Measurements from ENCODE around the gene PKP1.

PKP1 gene

DNA sequence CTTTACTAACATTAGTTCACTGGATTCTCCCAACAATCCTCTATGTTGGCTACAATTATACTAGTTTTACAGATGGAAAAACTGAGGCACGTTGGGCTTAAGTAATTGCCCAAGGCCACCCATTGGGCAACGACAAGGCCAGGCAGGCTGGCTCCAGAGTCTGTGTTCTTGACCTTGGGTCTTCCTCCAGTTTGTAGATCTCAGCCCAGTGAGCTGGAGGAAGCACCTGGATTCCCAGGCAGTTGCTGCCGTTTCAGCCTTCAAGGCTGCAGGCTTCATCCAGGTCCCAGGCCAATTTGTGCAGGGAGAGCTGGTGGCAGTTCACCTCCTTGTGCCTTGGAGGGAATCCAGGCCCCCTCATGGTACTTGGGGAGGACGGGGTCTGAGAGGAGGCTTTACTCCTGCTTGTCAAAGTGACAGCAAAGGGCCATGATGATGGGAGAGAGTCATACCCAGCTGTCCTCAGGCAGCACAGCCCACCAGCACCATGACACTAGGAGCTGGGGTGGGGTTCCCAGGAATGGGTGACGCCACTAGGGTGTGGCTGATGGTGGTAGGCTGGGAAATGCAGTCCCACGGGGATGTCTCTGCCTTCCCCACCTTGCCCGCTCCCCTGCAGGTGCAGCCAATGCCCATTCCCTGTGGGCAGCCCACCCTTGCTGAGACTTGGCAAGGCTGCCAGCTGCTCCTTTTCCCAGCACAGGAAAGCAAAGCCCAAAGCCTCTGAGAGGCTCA lies 27.1 kb downstream of the PKP1 start:
- no peak for DNase-seq

DNA sequence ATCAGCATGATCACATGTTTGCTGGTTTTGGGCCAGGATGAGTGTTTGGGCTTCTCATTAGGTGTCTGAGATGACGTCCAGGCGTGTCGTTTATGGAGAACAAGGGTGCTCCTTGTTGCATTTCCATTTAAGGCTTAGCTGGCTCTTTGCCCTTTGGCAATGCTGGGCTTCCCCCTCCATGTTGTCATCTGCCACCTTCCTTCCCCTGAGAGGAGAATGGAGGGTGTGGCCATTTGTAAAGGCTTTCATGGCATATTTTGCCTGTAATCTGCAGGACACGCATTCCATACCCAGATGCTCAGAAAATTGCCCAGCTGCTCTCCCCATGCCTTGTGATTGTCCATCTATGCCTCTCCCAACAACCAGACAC lies 27.7 kb downstream of the PKP1 start:
- no peak for DNase-seq

DNA sequence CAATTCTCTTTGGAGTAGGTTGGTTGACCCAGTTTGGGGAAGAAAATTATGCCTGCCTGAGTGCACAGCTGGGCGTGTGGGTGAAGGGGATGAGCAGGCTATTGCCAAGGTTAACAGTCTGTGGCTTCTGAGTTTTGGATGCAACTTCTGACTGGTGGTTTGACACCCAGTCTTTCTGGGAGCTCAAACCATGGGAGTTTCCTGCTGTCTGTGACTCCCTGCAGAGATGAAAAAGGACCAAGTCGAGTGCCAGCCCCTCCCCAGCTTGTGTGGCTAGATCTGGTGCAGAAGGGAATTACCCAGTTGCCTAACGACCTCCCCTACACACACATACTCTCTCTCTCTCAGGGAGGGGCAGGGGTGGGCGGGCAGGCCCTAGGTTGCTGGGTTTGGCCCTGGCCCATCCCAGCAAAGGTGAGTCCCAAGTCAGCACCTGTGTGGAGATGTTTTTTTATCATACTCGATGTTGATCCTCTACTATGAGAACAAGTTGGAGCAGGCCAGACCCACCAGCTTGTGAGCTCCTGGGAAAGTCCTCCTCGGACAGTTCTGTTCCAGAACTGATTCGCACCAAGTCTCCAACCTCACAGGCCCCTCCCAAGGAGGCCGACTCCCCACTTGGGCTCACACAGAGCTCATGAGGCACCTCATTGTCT lies 28.2 kb downstream of the PKP1 start:
- no peak for DNase-seq

DNA sequence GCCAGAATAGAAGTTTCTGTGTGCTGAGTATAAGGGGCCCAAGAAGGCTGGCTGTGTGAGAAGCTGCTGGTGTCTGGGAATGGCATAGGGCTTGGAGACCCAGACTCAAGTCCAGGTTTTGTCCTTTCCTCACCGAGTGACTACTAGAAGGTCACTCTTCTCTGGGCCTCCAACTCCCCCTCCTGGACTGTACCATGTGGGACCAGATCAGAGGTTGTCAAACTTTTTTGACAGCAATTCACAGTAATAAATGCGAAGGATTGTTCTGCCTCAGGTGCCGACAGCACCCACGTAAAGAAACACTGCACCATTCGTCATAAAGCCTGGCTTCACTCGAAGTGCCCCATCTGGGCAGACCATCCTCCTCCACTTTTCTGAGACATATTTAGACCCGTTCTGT lies 29.0 kb downstream of the PKP1 start:
- DNase-seq, result no peak

DNA sequence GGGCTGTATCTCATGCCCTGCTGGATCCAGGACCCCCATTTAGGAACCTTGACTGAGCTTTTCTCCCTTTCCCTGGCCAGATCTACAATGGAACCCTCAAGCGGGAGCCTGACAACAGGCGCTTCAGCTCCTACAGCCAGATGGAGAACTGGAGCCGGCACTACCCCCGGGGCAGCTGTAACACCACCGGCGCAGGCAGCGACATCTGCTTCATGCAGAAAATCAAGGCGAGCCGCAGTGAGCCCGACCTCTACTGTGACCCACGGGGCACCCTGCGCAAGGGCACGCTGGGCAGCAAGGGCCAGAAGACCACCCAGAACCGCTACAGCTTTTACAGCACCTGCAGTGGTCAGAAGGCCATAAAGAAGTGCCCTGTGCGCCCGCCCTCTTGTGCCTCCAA lies 29.8 kb downstream of the PKP1 start:
- DNase-seq, result no peak

DNA sequence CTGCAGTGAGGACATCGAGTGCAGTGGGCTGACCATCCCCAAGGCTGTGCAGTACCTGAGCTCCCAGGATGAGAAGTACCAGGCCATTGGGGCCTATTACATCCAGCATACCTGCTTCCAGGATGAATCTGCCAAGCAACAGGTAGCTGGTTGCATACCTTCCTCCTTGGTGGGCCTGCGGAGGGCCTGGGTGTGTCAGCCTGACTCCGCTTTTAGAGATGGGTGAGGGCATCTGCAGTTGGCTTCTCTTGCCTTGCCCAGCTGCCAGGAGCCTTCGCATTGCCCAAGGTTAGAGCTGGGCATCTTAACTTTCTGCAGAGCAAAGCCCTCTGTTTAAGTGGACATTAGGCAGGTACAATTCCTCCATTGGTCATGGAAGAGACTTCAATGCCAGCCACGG lies 33.2 kb downstream of the PKP1 start:
- no peak for DNase-seq

DNA sequence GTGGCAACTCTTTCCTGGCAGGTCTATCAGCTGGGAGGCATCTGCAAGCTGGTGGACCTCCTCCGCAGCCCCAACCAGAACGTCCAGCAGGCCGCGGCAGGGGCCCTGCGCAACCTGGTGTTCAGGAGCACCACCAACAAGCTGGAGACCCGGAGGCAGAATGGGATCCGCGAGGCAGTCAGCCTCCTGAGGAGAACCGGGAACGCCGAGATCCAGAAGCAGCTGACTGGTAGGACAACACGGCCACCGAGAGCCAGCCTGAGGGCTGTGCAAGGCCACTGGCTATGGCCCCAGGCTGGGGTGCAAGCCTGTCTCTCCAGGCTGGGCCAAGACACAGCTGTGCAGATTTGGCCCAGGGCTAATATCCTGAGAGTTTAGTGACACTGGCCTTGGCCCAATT lies 34.2 kb downstream of the PKP1 start:
- DNase-seq, result no peak

DNA sequence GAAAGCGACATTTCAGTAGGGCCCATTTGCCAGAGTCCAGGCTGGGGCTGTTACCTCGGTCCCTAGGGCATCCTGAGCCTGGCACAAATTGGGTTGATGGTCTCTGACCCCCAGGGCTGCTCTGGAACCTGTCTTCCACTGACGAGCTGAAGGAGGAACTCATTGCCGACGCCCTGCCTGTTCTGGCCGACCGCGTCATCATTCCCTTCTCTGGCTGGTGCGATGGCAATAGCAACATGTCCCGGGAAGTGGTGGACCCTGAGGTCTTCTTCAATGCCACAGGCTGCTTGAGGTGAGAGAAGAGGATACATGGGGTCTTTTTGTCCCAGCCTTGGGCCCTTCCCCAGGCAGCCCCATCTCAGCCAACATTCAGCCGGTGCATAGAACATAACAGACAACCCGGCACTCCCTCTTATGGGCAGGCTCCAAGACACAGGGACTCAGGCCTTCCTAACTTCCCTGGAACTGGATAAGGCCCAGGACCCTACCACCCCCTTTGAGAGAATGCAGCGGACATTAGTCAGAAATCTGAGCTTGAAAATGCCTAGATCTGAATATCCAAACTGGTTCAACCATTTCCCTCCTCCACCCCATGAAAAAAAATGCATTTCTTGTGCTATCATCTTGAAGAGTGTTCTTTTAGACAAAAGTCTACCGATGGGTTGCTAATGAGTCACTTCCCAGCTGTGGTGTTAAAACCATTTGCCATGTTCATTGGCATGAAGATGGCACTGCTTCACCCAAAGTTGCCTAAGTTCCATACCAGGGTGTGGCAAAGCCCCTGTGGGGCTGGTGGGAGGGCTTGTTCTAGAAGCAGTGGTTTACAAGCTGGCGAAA lies 35.4 kb downstream of the PKP1 start:
- DNase-seq, result no peak

DNA sequence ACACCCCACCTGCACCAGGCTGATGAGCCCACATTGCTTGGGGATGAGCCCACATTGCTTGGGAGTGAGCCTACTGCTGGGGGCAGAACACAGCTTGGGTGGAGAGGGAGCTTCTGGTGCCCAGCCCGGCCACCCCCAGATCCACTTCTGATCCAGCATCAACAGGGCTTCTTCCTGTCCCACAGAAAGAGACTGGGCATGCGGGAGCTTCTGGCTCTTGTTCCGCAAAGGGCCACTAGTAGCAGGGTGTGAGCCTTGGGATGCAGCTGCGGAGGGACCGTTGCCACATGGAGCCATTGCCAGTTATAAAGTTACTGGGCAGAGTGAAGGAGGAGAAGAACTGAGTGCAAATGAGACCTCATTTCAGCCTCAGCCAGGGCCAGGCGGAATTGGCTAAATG lies 36.3 kb downstream of the PKP1 start:
- DNase-seq, result no peak

DNA sequence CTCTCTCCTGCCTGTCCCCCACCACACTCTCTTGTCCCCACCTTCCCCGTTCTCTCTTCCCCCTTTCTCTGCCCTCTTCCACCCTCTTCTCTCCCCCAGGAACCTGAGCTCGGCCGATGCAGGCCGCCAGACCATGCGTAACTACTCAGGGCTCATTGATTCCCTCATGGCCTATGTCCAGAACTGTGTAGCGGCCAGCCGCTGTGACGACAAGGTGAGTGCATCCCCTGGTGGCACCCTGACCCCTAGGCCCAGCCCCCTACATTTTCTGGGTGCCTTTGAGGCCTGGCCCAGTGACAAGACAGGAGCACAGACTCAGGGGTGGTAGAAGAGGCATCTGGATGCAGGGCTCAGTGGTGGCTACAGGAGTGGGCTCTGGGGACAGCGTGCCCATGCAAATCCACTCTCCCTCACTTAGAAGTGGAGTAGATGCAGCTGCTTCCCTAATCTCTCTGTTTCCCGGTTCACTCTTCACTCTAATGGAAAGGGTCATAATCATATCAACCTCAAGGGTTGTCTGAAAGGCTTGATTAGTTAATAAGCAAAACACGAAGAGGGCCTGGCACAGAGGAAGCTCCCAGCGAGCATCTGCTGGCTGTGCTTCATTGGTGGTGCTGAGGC lies 37.0 kb downstream of the PKP1 start:
- no peak for DNase-seq

DNA sequence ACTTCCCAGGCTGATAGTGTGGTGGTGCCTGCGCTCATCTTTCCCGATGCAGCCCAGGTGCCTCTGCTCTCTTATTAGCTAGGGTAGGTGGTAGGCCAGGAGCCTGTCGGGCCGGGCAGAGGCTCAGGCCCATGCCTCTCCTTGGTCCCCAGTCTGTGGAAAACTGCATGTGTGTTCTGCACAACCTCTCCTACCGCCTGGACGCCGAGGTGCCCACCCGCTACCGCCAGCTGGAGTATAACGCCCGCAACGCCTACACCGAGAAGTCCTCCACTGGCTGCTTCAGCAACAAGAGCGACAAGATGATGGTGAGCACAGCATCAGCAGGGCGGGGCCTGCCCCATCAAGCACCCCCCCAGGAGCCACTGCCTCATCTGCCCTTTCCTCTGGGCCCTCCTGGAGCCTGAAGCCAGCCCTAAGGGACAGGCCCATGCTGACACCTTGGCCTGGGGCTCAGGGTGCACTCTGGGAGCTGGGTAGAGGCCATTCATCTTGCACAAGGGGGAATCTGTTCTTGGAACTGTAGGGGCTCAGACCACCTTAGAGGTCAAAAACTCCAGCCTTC lies 38.6 kb downstream of the PKP1 start:
- no peak for DNase-seq

DNA sequence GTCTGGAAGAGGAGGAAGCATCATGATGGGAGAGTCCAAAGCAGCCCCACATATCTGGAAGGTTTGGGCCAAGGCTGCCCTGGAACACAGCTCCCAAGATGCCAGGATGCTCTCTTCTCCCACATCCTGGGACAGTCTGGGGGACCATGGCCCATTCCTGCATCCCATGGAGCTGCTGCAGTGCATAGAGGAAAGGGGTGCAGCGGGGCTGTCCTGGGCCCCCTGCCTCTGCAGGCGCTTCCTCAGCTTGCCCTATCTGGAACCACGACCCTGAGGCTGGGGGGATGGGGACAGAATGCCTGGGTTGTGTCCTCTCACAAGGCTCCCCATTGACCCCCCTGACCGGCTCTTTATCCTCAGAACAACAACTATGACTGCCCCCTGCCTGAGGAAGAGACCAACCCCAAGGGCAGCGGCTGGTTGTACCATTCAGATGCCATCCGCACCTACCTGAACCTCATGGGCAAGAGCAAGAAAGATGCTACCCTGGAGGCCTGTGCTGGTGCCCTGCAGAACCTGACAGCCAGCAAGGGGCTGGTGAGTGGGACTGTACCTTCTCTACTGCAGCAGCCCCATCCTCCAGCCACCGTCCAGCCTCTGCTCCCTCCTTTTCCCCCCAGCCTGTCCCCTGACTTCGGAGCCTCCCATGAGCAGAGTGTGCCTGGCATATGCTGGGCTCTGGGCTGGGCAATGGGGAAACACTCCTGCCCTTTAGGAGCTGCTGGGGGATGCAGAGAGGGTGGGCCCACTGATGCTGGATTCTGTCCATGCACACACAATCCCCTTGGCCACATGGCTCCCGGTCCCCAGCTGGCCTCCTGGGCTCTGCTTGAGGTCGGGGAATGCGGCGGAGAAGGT lies 39.6 kb downstream of the PKP1 start:
- no peak for DNase-seq

DNA sequence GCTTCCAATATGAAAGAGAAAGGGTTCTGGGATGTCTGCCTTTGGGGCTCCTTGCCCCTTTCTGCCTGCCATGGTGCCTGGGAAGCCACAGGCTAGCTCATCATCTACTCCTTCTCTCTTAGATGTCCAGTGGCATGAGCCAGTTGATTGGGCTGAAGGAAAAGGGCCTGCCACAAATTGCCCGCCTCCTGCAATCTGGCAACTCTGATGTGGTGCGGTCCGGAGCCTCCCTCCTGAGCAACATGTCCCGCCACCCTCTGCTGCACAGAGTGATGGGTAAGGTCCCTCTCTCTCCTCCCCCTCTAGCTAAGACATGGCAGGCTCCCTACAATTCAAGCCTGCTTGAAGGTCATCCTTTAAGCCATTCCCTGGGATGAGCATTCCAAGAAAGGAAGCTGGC lies 41.0 kb downstream of the PKP1 start:
- no peak for DNase-seq

DNA sequence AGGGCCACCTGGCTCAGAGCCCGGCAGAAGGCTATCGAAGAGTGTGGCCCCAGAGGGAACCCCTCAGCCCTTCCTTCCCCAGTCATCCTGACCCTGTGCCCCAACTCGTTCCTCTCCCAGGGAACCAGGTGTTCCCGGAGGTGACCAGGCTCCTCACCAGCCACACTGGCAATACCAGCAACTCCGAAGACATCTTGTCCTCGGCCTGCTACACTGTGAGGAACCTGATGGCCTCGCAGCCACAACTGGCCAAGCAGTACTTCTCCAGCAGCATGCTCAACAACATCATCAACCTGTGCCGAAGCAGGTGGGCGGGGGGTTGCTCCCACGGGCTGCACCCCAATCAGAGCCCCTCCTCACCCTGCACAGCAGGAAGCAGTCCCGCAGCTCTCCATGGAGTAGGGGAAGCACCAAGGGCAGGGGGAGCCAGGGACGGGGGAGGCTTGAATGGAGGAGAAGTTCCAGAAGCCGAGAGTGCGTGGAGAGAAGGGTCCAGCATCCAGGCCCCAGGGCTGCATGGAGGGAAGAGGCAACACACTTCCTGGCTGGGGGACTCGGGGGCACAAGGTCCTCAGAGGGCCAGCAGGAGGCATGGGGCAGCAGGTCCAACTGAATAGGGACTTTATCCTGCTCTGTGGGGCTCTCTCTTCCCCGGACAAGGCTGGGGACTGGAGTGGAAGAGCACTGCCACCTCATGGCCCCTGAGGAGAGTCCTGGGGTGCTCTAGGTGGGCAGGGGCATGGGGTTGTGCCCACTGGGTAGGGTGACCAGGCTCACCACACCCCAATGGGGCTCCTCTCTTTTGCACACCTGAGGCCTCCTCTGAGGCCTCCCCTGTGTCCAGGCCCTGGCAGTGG lies 41.7 kb downstream of the PKP1 start:
- no peak for DNase-seq

DNA sequence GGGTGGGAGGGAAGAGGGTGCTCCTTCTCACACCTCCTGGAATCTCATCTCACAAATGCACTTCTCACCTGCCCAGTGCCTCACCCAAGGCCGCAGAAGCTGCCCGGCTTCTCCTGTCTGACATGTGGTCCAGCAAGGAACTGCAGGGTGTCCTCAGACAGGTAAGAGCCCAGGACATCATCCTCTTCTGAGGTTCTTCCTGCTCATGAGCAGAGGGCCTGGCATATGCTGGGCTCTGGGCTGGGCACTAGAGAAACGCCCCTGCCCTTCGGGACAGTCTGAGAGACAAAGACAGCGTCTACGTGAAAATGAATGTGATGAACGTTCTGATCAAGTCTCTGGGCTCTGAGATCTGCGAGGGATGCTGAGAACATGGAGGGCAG lies 42.4 kb downstream of the PKP1 start:
- no peak for DNase-seq

DNA sequence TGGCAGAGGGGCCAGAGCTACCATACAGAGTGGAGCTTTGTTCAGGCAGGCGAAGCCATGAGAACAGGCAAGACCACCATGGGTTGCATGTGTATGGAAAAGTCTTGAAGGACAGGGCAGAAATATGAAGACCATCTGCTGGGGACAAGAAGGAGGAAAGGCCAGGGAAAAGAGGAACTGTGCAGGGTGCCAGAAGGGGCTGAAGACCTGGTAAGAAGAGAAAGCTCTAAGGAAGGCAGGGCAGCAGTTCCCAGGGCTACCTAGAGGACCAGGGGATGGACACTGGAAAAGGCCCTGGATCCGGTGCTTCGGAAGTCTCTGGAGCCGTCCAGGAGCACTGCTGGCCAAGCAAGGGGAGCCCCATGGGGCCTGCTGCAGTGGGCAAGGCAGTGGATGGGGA lies 43.4 kb downstream of the PKP1 start:
- no peak for DNase-seq

DNA sequence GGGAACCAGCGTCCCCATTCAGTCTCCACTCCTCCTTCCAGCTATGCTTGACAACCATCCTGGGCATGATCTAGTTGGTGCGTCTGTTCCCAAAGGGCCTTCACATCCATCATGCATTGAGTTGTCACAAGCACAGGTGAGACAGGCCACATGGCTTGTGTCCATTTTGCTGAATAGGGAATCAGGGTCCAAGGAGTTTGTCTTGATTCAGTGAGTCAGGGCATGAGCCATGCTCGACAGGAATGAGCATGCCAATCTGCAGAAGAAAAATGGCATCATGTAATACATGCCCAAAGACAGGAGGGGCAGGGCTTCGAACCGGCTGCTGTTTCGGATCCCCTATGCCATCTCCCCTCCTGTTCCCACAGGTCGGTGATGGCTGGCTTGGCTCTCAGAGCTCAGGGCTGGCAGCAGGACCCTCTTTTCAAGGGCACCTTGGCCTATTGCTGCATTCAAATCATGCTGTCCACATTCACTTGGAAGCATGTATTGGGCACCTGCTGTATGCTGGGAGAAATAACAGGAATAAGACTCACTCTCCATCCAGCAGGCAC lies 44.5 kb downstream of the PKP1 start:
- DNase-seq, result no peak

DNA sequence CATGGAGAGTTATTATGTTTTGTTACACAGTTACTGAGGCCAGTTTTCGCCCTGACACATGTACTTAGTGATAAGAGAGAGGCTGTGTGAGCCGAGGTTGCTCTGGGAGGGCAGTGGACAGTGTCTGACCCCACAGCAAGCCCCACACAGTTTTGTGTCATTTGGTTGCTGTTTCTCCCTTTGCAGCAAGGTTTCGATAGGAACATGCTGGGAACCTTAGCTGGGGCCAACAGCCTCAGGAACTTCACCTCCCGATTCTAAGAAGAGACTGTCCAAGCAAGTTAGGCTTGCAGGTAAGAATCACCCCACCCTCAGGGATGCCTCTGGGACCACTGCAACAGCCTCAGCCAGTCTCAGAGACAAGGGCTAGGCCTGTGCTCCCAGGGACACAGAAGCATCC lies 45.3 kb downstream of the PKP1 start:
- no peak for DNase-seq

DNA sequence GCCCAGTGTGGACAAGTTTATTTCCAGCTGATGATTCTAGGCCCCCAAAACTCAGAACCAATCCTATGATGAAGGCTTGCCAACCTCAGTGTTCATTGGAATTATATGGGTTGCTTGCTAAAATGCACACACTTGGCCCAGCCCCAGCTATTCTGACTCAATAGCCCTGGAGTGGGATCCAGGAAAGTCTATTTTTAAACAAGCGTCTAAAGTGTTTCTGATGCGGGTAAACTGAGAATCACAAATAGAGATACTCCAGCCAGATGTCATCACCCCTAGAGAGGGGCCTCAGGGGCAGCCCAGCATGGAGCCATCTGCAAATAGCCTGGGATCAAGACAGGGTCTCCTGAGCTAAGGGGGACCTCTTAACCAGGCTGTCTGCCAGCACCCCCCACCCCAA lies 46.0 kb downstream of the PKP1 start:
- no peak for DNase-seq

DNA sequence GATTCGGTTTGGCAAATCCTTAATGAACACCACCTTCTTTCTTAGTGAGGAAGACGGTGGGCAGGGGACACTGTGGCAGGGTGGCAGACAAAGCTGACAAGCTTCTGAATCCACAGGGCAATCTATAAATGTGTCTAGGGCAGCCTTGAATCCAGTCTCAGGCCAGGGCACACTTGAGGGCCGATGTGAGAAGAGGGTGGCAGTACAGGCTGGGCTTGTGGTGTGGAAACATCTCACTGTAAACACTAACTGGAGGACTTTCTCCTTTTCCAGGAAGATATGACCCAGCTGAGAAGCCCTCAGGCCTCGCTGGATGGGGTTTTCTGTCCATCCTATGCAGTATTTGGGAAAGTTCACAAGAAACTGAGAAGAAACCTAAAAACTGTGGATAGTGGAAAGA lies 46.5 kb downstream of the PKP1 start:
- no peak for DNase-seq

DNA sequence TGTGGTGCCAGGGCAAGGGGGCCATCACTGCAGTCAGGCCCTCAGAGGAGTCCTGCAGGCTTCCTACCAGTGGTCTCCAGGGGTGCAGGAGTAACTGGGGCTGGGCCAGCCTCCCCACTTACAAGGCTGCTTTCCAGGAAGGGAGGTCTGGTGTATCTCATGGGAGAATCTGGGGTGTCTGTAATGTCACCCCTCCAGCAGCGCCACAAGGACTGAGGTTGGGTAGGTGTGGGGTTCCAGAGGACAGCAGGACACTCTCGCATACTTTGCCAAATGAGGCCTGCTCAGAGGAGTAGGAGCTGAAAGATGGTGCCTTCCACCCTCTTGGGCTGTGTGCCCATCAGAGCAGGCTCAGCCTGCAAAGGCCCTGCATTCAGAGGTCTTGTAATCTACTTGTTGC lies 47.2 kb downstream of the PKP1 start:
- no peak for DNase-seq
